SK-N-MC (cell line): ENCODE data around the gene AGAP1.

ENCODE experiments used
- EZH2 ChIP-seq: fragments of 200-600 bp; sonication (generic); IDR thresholded peaks from one replicate; pipeline ENCODE4 v1.6.1; 2017; ENCODE audit warnings: antibody characterized with exemption
- POLR2AphosphoS5 ChIP-seq: IDR thresholded peaks from 2 replicates; pipeline ENCODE4 v1.6.1; 2012; ENCODE audit warnings: mild to moderate bottlenecking, low read depth, low read length, borderline replicate concordance

- TF ChIP-seq POLR2AphosphoS5 (no peak), EZH2 (no peak)
Observed at GRCh38 chr2:235940330-235940729, 446.5 kb downstream of the AGAP1 start.
